Hepatocyte (in vitro differentiated cells): ENCODE measurements around the gene STK11IP. TPM values are rescaled to one million over a fixed set of nuclear protein-coding genes. Genes with fewer than 3 reads are reported as not detected.

Source experiments
- DNase-seq: peaks from one replicate; pipeline ENCODE4 v3.0.0-alpha.2; 2016; ENCODE audit warnings: low spot score
- H2AFZ ChIP-seq: fragments of 200-600 bp; sonication (generic); 2 replicates; pipeline ENCODE4 v1.6.0; 2016; ENCODE audit warnings: antibody characterized with exemption, mild to moderate bottlenecking
- H3K27ac ChIP-seq: fragments of 200-600 bp; sonication (generic); 2 replicates; pipeline ENCODE4 v1.5.1; 2016; ENCODE audit warnings: mild to moderate bottlenecking
- H3K27me3 ChIP-seq: fragments of 200-600 bp; sonication (generic); 2 replicates; pipeline ENCODE4 v1.6.1; 2016
- H3K36me3 ChIP-seq: fragments of 200-600 bp; sonication (generic); replicated peaks from 2 replicates; pipeline ENCODE4 v1.5.1; 2016; ENCODE audit warnings: low read depth; ENCODE audit not compliant: insufficient read depth
- H3K4me1 ChIP-seq: fragments of 200-600 bp; sonication (generic); 2 replicates; pipeline ENCODE4 v1.5.1; 2016; ENCODE audit warnings: mild to moderate bottlenecking, moderate library complexity; ENCODE audit not compliant: insufficient read depth
- H3K4me2 ChIP-seq: fragments of 200-600 bp; sonication (generic); 2 replicates; pipeline ENCODE4 v1.6.0; 2016
- H3K4me3 ChIP-seq: fragments of 200-600 bp; sonication (generic); 2 replicates; pipeline ENCODE4 v1.5.1; 2016; ENCODE audit warnings: mild to moderate bottlenecking
- H3K79me2 ChIP-seq: fragments of 200-600 bp; sonication (generic); 2 replicates; pipeline ENCODE4 v1.6.0; 2017; ENCODE audit warnings: mild to moderate bottlenecking
- H3K9me2 ChIP-seq: fragments of 200-600 bp; sonication (generic); replicated peaks from 2 replicates; pipeline ENCODE4 v1.6.0; 2017; ENCODE audit warnings: mild to moderate bottlenecking; ENCODE audit not compliant: insufficient read depth
- H3K9me3 ChIP-seq: fragments of 200-600 bp; sonication (generic); 2 replicates; pipeline ENCODE4 v1.5.1; 2016; ENCODE audit warnings: low read depth, mild to moderate bottlenecking
- H4K20me1 ChIP-seq: fragments of 200-600 bp; sonication (generic); 2 replicates; pipeline ENCODE4 v1.6.0; 2016; ENCODE audit warnings: mild to moderate bottlenecking; ENCODE audit not compliant: insufficient read depth, poor library complexity, severe bottlenecking
- CTCF ChIP-seq: fragments of 200-600 bp; sonication (generic); IDR thresholded peaks from 2 replicates; pipeline ENCODE4 v1.5.1; 2016; ENCODE audit warnings: antibody characterized with exemption, mild to moderate bottlenecking; ENCODE audit not compliant: poor library complexity
- EZH2 ChIP-seq: fragments of 200-600 bp; sonication (generic); IDR thresholded peaks from 2 replicates; pipeline ENCODE4 v1.6.1; 2016; ENCODE audit warnings: antibody characterized with exemption, mild to moderate bottlenecking, borderline replicate concordance
- EZH2phosphoT487 ChIP-seq: fragments of 200-600 bp; sonication (generic); IDR thresholded peaks from one replicate; pipeline ENCODE4 v1.6.1; 2018; ENCODE audit warnings: antibody characterized with exemption, mild to moderate bottlenecking, low read depth, moderate library complexity; ENCODE audit not compliant: unreplicated experiment, severe bottlenecking
- WGBS: methylation state at CpG from one replicate; pipeline ENCODE4 v1.1.6; 2016; ENCODE audit warnings: low lambda C conversion rate; ENCODE audit errors: missing lambda C conversion rate; 5-methylcytosine and 5-hydroxymethylcytosine counted together
- polyA plus RNA-seq: library from polyadenylated mRNA; unstranded; fragments of >200 nt; fragmentation: Nextera tagmentation; extraction: Ambion mirVana; gene quantifications from 2 replicates; pipeline ENCODE4 v1.2.1, GENCODE V29; 2016
- total RNA-seq: library from RNA; depleted of rRNA; stranded (reverse); fragments of >200 nt; gene quantifications from 2 replicates; pipeline ENCODE4 v1.2.3, GENCODE V29; 2014

The STK11IP gene
- total and polyA plus RNA-seq, 2 experiments from 2014 or later, result 16.7 to 17.6 TPM

- no peak overlapping the region for H3K4me3 ChIP-seq
- no peak overlapping the region for H3K4me2 ChIP-seq
- 79% methylated on average over 7 of the region's 7 CpGs for WGBS
- no peaks in the 10 kb centered on the region for H3K9me3 ChIP-seq
- no peak overlapping the region for H2AFZ ChIP-seq
- no peaks in the 10 kb centered on the region for H3K79me2 ChIP-seq
- H3K36me3 ChIP-seq, result no peaks in the 10 kb centered on the region
- H3K27me3 ChIP-seq, result no peaks in the 10 kb centered on the region
- H3K9me2 ChIP-seq, result no peaks in the 10 kb centered on the region
- no peak for TF ChIP-seq EZH2phosphoT487
- TF ChIP-seq EZH2, result no peak
- no peak for TF ChIP-seq CTCF
- DNase-seq, result no peak
- H3K4me1 ChIP-seq, result peaks cover 7% of the 10 kb centered on the region
- peak overlapping the region; percentile 72 for H3K27ac ChIP-seq
- no peaks in the 10 kb centered on the region for H4K20me1 ChIP-seq
Observed at GRCh38 chr2:219641390-219642068, 43.9 kb downstream of the STK11IP start.

- no peaks in the 10 kb centered on the region for H3K9me3 ChIP-seq
- no peaks in the 10 kb centered on the region for H4K20me1 ChIP-seq
- peak overlapping the region; percentile 72 for H3K27ac ChIP-seq
- no peak overlapping the region for H2AFZ ChIP-seq
- H3K4me2 ChIP-seq, result no peak overlapping the region
- peaks cover 7% of the 10 kb centered on the region for H3K4me1 ChIP-seq
- WGBS, result 77% methylated on average over 8 of the region's 8 CpGs
- H3K27me3 ChIP-seq, result no peaks in the 10 kb centered on the region
- no peak overlapping the region for H3K4me3 ChIP-seq
- no peaks in the 10 kb centered on the region for H3K79me2 ChIP-seq
- H3K9me2 ChIP-seq, result no peaks in the 10 kb centered on the region
- no peaks in the 10 kb centered on the region for H3K36me3 ChIP-seq
- TF ChIP-seq CTCF (no peak), EZH2phosphoT487 (no peak), EZH2 (no peak)
- peak; percentile 48 for DNase-seq
Observed at GRCh38 chr2:219642069-219642454, 44.4 kb downstream of the STK11IP start.

DNA sequence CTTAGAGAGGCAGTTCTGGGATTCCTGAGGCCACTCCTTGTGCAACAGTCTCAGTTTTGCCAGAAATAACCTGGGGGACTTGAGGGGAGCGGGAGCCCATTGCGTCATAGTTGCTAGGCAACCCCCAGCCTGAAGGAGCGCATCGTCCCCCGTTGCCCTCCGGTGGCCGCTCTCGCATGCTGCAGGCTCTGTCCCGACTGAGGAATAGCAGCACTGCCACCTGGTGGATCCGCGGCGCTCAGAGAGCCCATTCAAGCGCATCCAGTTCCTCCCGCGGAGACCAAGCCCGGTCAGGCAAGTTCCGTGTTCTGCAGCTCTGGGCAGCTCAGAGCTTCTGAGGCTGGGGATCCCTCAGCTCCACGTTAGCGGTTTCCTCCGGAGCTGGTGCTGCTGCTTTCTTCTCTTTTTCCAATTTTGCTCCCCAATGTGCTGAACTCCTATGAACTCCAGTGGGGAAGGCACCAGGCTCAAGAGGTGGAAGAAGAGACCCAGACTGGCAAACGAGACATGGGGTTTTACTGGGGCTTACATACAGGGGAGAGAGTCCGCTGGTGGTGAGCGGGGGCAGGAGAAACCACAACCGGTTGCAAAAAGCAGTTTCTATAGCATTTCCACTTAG, 44.9 kb downstream of the STK11IP start:
- H2AFZ ChIP-seq, result no peak overlapping the region
- no peaks in the 10 kb centered on the region for H3K79me2 ChIP-seq
- H4K20me1 ChIP-seq, result no peaks in the 10 kb centered on the region
- no peak overlapping the region for H3K4me3 ChIP-seq
- peak overlapping the region; percentile 19 for H3K4me2 ChIP-seq
- no peaks in the 10 kb centered on the region for H3K36me3 ChIP-seq
- peaks cover 7% of the 10 kb centered on the region for H3K4me1 ChIP-seq
- no peaks in the 10 kb centered on the region for H3K27me3 ChIP-seq
- peak overlapping the region; percentile 72 for H3K27ac ChIP-seq
- 12% methylated on average over 24 of the region's 24 CpGs for WGBS
- no peaks in the 10 kb centered on the region for H3K9me3 ChIP-seq
- DNase-seq, result peak; percentile 98
- no peak for TF ChIP-seq EZH2phosphoT487
- peak; percentile 100 for TF ChIP-seq CTCF
- H3K9me2 ChIP-seq, result no peaks in the 10 kb centered on the region
